ENCODE measurements around the gene KRTAP10-2.

The KRTAP10-2 gene

DNA sequence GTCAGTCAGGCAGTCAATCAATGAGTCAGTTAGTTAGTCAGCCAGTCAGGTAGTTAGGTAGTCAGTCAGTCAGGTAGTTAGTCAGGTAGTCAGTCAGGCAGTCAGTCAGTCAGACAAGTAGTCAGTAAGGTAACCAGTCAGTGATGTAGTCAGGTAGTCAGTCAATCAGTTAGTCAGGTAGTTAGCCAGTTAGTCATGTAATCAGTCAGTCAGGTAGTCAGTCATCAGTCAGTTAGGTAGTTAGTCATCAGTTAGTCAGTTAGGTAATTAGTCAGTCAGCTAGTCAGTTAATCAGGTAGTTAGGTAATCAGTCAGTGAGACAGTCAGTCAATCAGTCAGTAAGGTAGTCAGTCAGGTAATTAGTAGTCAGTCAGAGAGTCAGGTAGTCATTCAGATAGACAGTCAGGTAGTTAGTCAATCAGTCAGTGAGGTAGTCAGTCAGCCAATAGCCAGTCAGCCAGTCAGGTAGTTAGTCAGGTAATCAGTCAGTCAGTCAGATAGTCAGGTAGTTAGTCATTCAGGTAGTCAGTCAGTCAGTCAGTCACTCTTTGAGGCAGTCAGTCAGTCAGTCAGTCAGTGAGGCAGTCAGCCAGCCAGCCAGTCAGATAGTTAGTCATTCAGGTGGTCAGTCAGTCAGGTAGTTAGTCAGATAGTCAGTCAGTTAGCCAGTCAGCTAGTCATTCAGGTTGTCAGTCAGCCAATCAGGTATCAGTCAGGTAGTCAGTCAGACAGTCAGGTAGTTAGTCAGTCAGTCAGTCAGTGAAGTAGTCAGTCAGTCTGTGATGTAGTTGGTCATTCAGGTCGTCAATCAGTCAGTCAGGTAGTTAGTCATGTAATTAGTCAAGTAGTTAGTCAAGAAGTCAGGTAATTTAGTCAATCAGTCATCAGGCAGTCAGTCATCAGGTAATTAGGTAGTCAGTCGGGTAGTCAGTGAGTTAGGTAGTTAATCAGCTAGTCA is 26.6 kb downstream of the KRTAP10-2 start:
- Histone ChIP-seq H3K9me3 (ENCODE audit: low read depth, low read length) (no peaks in the 10 kb centered on the region), H3K27ac (no peak overlapping the region), H3K4me3 (no peak overlapping the region), H3K36me3 (ENCODE audit: insufficient read depth, low read length) (peaks cover 51% of the 10 kb centered on the region), H3K9ac (ENCODE audit: insufficient read length) (no peak overlapping the region)
- TF ChIP-seq FOXP2 (optimal IDR thresholded peaks at IDR 0.05; ENCODE audit: control extremely low read depth, extremely low read length, insufficient read depth) = no peak
- no peak for TF ChIP-seq EZH2 (IDR thresholded peaks at IDR 0.05)
- TF ChIP-seq POLR2AphosphoS5 (IDR thresholded peaks at IDR 0.05; ENCODE audit: borderline replicate concordance, low read depth, low read length) = no peak
- no peak for DNase-seq (ENCODE audit: low read depth, low spot score)

DNA sequence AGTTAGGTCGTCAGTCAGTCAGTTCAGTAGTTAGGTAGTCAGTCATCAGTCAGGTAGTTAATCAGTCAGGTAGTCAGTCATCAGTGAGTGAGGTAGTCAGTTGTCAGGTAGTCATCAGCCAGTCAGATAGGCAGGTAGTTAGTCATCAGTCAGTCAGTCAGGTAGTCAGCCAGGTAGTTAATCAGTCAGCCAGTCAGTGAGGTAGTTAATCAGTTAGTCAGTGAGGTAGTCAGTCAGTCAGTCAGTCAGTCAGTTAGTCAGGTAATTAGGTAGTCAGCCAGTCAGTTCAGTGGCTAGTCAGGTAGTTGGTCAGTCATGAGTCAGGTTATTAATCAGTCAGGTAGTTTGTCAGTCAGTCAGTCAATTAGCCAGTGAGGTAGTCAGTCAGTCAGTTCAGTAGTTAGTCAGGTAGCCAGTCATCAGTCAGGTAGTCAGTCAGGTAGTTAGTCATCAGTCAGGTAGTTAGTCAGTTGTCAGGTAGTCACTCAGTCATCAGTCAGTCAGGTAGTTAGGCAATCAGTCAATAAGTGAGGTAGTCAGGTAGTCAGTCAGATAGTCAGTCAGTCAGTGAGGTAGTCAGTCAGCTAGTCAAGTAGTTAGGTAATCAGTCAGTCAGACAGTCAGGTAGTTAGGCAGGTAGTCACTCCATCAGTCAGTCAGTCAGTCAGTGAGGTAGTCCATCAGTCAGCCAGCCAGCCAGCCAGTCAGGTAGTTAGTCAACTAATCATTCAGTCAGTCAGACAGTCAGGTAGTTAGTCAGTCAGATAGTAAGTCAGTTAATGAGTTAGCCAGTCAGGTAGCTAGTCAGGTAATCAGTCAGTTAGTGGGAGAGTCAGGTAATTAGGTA is 27.5 kb downstream of the KRTAP10-2 start:
- TF ChIP-seq FOXP2 (optimal IDR thresholded peaks at IDR 0.05; ENCODE audit: control extremely low read depth, extremely low read length, insufficient read depth) (no peak), POLR2AphosphoS5 (IDR thresholded peaks at IDR 0.05; ENCODE audit: borderline replicate concordance, low read depth, low read length) (no peak), EZH2 (IDR thresholded peaks at IDR 0.05) (no peak)
- no peak for DNase-seq (ENCODE audit: low read depth, low spot score)
- Histone ChIP-seq H3K4me3 (no peak overlapping the region), H3K9ac (ENCODE audit: insufficient read length) (no peak overlapping the region), H3K36me3 (ENCODE audit: insufficient read depth, low read length) (peaks cover 51% of the 10 kb centered on the region), H3K27ac (no peak overlapping the region), H3K9me3 (ENCODE audit: low read depth, low read length) (no peaks in the 10 kb centered on the region)

DNA sequence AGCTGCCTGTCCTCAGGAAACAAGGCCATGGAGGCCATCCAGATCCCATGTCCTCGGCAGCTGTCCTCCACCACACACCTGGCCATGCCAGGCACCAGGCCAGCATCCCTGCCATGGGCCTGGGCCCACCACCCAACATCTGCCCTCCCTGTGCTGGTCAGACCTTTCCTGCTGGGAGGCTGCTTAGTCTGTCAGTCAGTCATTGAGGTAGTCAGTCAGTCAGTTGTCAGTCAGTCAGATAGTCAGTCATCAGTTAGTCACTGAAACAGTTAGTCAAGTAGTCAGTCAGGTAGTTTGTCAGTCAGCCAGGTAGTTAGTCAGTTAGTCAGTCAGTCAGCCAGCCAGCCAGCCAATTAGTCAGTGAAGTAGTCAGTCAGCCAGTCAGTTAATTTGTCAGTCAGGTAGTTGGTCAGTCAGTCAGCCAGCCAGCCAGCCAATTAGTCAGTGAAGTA is 28.5 kb downstream of the KRTAP10-2 start:
- Histone ChIP-seq H3K36me3 (ENCODE audit: insufficient read depth, low read length) (peaks cover 44% of the 10 kb centered on the region), H3K27ac (no peak overlapping the region), H3K4me3 (no peak overlapping the region), H3K9ac (ENCODE audit: insufficient read length) (no peak overlapping the region), H3K9me3 (ENCODE audit: low read depth, low read length) (no peaks in the 10 kb centered on the region)
- no peak for DNase-seq (ENCODE audit: low read depth, low spot score)
- no peak for TF ChIP-seq POLR2AphosphoS5 (IDR thresholded peaks at IDR 0.05; ENCODE audit: borderline replicate concordance, low read depth, low read length)
- no peak for TF ChIP-seq EZH2 (IDR thresholded peaks at IDR 0.05)
- no peak for TF ChIP-seq FOXP2 (optimal IDR thresholded peaks at IDR 0.05; ENCODE audit: control extremely low read depth, extremely low read length, insufficient read depth)

DNA sequence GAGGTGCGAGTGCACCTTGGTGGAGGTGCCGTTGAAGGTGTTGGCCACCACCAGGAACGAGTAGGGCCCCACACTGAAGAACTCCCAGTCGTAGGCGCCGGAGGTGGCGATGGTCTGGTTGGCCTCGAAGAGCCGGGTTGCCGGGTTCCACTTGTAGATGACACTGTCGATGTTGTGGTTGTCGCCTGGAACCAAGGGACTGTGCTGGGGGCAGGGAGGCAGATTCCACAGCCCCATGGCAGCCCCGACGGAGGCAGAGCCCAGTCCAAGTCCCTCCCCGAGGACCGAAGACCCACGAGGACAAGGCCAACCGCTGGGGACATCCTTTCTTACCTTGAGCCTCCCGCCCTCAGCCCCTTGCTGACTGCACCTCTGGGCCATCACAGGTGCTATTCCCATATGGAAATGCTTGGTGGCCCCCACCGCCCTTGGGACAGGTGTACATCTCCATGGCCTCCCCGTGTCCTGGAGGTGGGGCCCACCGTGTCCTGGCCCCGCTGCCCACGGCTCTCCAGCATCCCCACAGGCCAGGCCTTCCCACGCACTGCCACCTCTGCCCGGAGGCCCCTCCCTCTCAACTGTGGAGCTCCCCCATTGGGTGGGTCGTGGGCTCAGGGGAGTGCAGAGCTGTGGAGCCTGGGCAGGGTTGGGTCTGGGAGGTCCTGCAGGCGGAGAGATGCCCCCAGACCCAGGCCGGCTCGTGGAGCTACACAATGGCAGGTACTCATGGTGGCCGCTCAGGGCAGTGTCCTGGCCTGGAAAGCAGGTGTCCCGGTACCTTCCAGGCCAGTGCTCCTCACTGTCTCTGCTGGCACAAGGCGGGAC is 29.2 kb downstream of the KRTAP10-2 start:
- TF ChIP-seq EZH2 (IDR thresholded peaks at IDR 0.05) = no peak
- no peak for TF ChIP-seq POLR2AphosphoS5 (IDR thresholded peaks at IDR 0.05; ENCODE audit: borderline replicate concordance, low read depth, low read length)
- no peak for TF ChIP-seq FOXP2 (optimal IDR thresholded peaks at IDR 0.05; ENCODE audit: control extremely low read depth, extremely low read length, insufficient read depth)
- peaks cover 40% of the 10 kb centered on the region for H3K36me3 ChIP-seq (ENCODE audit: insufficient read depth, low read length)
- H3K4me3 ChIP-seq = no peak overlapping the region
- H3K9me3 ChIP-seq (ENCODE audit: low read depth, low read length) = no peaks in the 10 kb centered on the region
- no peak overlapping the region for H3K27ac ChIP-seq
- no peak for DNase-seq (ENCODE audit: low read depth, low spot score)
- no peak overlapping the region for H3K9ac ChIP-seq (ENCODE audit: insufficient read length)

DNA sequence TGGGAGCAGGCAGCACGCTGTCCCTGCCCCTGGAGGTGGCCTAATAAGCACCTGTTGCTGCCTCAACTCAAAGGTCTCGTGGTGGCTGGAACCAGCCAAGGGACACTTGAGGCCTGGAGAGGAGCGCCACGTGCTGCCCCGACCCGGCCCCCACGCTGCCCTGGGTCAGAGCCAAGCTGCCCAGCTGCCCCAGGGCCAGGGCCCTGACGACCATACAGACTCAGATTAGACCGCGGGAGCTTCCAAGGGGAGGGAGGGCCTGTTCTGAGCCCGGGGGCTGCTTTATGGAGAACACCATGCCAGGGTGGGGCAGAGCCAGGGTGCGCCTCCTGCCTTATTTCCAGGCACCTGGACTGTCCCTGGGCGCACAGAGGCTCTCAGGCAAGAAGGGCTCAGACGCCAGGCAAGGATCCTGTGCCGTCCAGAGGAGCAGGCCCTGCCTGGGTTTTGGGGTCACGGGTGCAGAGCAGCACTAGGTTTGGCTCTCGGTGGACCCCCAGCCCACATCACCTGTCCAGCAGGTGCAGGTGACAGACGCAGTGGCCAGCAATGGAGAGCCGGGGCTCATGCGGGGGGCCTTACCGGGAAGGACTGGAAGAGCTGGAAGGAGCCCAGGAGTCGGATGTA is 29.9 kb downstream of the KRTAP10-2 start:
- no peaks in the 10 kb centered on the region for H3K9me3 ChIP-seq (ENCODE audit: low read depth, low read length)
- no peak overlapping the region for H3K9ac ChIP-seq (ENCODE audit: insufficient read length)
- no peak for TF ChIP-seq EZH2 (IDR thresholded peaks at IDR 0.05)
- no peak for TF ChIP-seq FOXP2 (optimal IDR thresholded peaks at IDR 0.05; ENCODE audit: control extremely low read depth, extremely low read length, insufficient read depth)
- TF ChIP-seq POLR2AphosphoS5 (IDR thresholded peaks at IDR 0.05; ENCODE audit: borderline replicate concordance, low read depth, low read length) = no peak
- no peak for DNase-seq (ENCODE audit: low read depth, low spot score)
- no peak overlapping the region for H3K27ac ChIP-seq
- H3K4me3 ChIP-seq = no peak overlapping the region
- H3K36me3 ChIP-seq (ENCODE audit: insufficient read depth, low read length) = peaks cover 33% of the 10 kb centered on the region

DNA sequence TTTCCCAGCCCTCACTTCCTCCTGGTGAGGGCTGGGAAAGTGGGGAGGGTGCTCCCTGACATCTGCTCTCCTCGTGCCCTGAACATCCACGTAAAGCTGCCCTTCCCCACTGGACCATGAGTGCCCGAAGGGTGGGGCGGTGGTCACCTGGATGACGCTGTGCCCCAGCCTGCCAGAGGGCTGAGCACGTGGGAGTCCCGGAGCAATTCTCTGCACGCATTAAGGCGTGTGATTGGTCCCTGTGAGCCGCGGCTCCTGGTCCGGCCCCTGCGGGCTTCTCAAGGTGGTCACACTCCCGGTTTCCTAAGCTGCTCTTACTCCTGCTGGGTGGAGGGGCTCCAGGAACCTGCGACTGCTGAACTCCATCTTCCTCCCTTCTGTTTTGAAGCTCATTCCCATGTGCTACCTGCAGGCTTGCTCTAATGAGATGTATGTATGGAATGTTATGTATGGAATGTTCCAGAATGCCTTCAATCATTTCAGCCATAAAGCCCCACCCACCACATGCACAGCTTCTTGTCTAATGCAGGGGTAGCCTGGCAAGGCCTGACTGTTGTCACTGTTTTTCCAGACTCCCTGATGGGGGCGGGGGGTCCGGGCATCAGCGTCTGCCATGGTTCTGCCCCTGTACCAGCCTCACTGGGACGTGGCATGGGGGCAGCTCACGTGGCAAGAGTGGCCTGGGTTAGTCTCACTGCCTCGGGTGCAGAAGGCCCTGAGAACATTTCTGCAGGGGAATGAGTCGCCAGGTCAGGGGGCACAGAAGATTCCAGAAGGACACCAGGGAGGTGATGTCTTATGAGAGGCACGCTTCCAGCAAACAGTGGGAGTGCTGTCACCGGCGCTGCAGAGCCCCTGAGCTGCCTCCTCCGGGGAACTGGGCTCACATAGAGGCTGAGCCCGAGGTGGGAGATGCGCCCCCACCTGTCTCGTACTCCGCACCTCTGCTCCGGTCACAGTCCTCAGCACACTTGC is 30.7 kb downstream of the KRTAP10-2 start:
- H3K4me3 ChIP-seq = no peak overlapping the region
- H3K9ac ChIP-seq (ENCODE audit: insufficient read length) = no peak overlapping the region
- H3K27ac ChIP-seq = no peak overlapping the region
- DNase-seq (ENCODE audit: low read depth, low spot score) = no peak
- peaks cover 25% of the 10 kb centered on the region for H3K36me3 ChIP-seq (ENCODE audit: insufficient read depth, low read length)
- no peaks in the 10 kb centered on the region for H3K9me3 ChIP-seq (ENCODE audit: low read depth, low read length)
- TF ChIP-seq POLR2AphosphoS5 (IDR thresholded peaks at IDR 0.05; ENCODE audit: borderline replicate concordance, low read depth, low read length) = no peak
- TF ChIP-seq EZH2 (IDR thresholded peaks at IDR 0.05) = no peak
- TF ChIP-seq FOXP2 (optimal IDR thresholded peaks at IDR 0.05; ENCODE audit: control extremely low read depth, extremely low read length, insufficient read depth) = no peak
